ENCODE data around the gene KCNAB2. TPM values are rescaled to one million over a fixed set of nuclear protein-coding genes. Genes with fewer than 3 reads are reported as not detected.

KCNAB2 gene
- total RNA-seq, 2 donors from 2014 or later, result 14.0 to 36.1 TPM

DNA sequence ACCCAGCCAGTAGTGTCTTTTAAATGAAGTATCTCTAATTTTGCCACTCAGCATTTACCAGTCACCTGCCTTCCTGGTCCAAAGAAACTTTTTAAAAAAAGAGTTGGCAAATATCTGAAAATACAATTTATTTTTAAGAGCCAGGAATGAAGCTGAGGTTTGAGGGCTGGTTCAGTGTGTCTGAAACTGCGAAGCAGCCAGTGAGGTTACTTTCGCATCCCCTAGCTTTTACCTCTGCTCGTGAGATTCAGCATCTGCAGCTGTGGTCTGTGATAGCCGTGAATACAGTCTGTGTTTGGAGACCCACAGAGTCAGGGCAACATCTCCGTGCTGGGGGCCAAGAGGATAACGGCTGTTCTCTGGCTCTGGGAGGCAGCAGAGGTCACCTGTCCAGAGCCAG lies 21.3 kb upstream of the KCNAB2 start:
- DNase-seq (ENCODE audit: low spot score), result no peak
- Histone ChIP-seq H3K27ac (no peak overlapping the region), H3K27me3 (replicated peaks; ENCODE audit: insufficient read depth) (no peaks in the 10 kb centered on the region), H3K9me3 (no peaks in the 10 kb centered on the region), H3K4me1 (ENCODE audit: control insufficient read depth in 1 of 2, low read depth in 2 of 2) (peaks cover 0 to under 1% of the 10 kb centered on the region in 2 donors), H3K36me3 (no peaks in the 10 kb centered on the region), H3K4me3 (no peak overlapping the region)
- TF ChIP-seq, protein P1, sequence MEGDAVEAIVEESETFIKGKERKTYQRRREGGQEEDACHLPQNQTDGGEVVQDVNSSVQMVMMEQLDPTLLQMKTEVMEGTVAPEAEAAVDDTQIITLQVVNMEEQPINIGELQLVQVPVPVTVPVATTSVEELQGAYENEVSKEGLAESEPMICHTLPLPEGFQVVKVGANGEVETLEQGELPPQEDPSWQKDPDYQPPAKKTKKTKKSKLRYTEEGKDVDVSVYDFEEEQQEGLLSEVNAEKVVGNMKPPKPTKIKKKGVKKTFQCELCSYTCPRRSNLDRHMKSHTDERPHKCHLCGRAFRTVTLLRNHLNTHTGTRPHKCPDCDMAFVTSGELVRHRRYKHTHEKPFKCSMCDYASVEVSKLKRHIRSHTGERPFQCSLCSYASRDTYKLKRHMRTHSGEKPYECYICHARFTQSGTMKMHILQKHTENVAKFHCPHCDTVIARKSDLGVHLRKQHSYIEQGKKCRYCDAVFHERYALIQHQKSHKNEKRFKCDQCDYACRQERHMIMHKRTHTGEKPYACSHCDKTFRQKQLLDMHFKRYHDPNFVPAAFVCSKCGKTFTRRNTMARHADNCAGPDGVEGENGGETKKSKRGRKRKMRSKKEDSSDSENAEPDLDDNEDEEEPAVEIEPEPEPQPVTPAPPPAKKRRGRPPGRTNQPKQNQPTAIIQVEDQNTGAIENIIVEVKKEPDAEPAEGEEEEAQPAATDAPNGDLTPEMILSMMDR (IDR thresholded peaks at IDR 0.05), result no peak
- ATAC-seq (ENCODE audit: insufficient number of reproducible peaks, low FRiP score, low read depth), result no peak

DNA sequence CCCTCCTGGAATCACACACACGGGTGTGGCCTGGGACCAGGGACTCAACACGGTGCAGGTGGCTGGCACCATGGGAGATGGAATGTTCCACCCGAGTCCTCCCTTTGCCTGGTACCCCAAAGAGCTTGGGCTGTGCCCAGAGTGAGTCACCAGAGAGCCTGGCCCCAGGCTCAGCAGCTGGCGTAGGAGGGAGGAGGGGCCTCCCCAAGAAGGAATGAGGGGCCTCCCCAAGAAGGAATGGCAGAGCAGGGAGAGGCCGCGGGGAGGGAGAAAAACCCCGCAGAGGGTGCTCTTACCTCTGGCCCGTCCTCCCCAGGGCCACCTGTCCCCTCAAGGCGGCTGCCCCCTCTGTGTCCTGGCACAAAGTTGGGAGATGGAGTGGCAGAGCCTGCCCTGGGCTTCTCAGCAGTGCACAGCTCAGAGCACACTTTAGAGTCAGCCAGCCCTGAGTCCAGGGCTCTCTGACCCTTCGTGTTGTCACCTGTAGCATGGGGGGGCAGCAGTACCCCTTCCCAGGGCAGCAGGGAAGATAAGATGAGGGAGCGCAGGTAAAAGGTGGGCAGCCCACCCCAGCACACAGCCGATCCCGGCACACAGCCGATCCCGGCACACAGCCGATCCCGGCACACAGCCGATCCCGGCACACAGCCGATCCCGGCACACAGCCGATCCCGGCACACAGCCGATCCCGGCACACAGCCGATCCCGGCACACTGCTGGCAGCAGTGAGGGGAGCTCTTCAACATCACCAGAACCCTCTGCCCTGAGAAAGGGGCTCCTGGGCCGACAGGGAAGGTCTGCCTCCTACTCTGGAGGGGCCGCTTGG lies 20.2 kb upstream of the KCNAB2 start:
- H3K27me3 ChIP-seq (replicated peaks; ENCODE audit: insufficient read depth), result no peaks in the 10 kb centered on the region
- H3K4me1 ChIP-seq (ENCODE audit: control insufficient read depth in 1 of 2, low read depth in 2 of 2), result peaks cover 0 to 3% of the 10 kb centered on the region in 2 donors
- no peaks in the 10 kb centered on the region for H3K36me3 ChIP-seq
- H3K27ac ChIP-seq, result no peak overlapping the region
- H3K4me3 ChIP-seq, result peak overlapping the region; percentile 64
- TF ChIP-seq, protein P1 (IDR thresholded peaks at IDR 0.05), result no peak
- DNase-seq (ENCODE audit: low spot score), result no peak
- no peaks in the 10 kb centered on the region for H3K9me3 ChIP-seq
- no peak for ATAC-seq (ENCODE audit: insufficient number of reproducible peaks, low FRiP score, low read depth)

DNA sequence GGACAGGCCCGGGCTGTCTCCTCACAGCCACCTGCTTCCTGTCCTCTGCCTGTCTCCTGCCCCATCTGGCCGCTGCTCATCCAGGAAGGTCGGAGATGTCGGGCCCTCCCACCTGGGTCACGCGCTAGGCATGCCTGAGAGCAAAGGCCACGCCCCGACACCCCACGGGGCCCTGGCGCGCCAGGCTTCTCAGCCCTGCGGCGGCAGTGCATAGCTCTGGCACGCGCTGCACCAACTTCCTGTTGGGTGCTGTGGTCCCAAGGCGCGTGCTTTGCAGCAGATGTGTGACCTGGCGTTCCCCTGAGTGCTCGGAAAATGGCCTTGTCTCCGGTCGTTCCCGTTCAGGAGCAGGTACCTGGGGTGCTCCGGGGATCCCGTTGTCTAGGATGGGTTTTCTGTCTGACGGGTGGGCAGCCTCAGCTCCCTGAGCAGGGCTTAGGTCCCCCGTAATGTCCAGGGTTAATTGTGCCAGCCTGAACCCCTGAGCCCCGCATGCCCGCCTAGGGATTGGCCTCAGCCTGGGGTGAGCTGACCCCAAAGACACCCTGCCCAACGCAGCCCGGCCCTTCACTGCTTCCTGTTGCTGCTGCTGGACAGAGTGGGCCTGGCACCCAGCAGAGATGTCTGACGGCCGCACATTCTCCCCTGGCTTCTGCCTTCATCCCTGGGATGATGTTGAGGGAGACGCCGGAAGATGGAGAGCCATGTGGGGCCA lies 19.4 kb upstream of the KCNAB2 start:
- no peaks in the 10 kb centered on the region for H3K36me3 ChIP-seq

DNA sequence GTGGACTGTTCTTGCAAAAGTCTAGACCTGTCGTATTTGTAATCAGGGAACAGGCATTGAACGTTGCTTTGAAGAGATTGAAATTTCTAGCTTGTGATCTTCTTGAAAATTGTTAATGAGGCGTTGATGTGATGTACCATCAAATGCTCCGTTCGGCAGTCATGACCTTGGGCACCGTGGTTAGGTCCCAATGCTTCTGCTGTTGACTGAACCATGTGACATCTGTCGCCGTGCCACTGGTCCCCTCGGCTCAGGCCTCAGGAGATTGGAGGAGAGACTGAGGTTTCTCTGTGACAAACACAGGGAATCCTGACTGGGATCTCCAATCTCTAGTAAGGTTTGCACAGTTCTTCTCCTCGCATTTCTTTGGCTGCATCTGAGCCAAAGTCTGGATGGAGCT lies 18.1 kb upstream of the KCNAB2 start:
- ATAC-seq (ENCODE audit: insufficient number of reproducible peaks, low FRiP score, low read depth), result no peak
- peak overlapping the region; percentile 64 for H3K4me3 ChIP-seq
- no peak for DNase-seq (ENCODE audit: low spot score)

More for the DNA sequence above, 19.4 kb upstream of the KCNAB2 start:
- H3K9me3 ChIP-seq, result no peaks in the 10 kb centered on the region
- H3K27me3 ChIP-seq (replicated peaks; ENCODE audit: insufficient read depth), result no peaks in the 10 kb centered on the region
- DNase-seq (ENCODE audit: low spot score) (peak; percentile 25), ATAC-seq (ENCODE audit: insufficient number of reproducible peaks, low FRiP score, low read depth) (no peak)
- peak overlapping the region; percentile 64 for H3K4me3 ChIP-seq
- no peak overlapping the region for H3K27ac ChIP-seq
- TF ChIP-seq, protein P1 (IDR thresholded peaks at IDR 0.05), result no peak
- H3K4me1 ChIP-seq (ENCODE audit: control insufficient read depth in 1 of 2, low read depth in 2 of 2), result peaks cover 0 to 3% of the 10 kb centered on the region in 2 donors

More for the DNA sequence above, 18.1 kb upstream of the KCNAB2 start:
- H3K9me3 ChIP-seq, result no peaks in the 10 kb centered on the region
- TF ChIP-seq, protein P1 (IDR thresholded peaks at IDR 0.05), result no peak
- H3K27me3 ChIP-seq (replicated peaks; ENCODE audit: insufficient read depth), result no peaks in the 10 kb centered on the region
- H3K36me3 ChIP-seq, result no peaks in the 10 kb centered on the region
- H3K27ac ChIP-seq, result no peak overlapping the region
- peaks cover 0 to 3% of the 10 kb centered on the region in 2 donors for H3K4me1 ChIP-seq (ENCODE audit: control insufficient read depth in 1 of 2, low read depth in 2 of 2)

All from thoracic aorta (tissue), 2 donors.